K562 (cell line): ENCODE data around the gene PHLDB1.

Source experiments
- BRCA1 ChIP-seq, 2 experiments: fragments of 450-650 bp in 1 of 2; sonication (generic) in 1 of 2; formaldehyde crosslinking in 1 of 2; IDR thresholded peaks; 2 replicates each; pipeline versions ENCODE4 v1.5.0 to v1.6.1; 2017 to 2020; ENCODE audit warnings: mild to moderate bottlenecking in 1 of 2, missing genetic modification reagents in 1 of 2
- EP300 ChIP-seq: IDR thresholded peaks from 2 replicates; pipeline ENCODE4 v1.6.1; 2012; ENCODE audit warnings: low read length, improper control_type of control experiment
- EZH2 ChIP-seq: IDR thresholded peaks from 2 replicates; pipeline ENCODE4 v1.6.1; 2012; ENCODE audit warnings: low read depth, mild to moderate bottlenecking, inconsistent platforms, low read length, borderline replicate concordance
- JUND ChIP-seq, 2 experiments: IDR thresholded peaks; 2 replicates in 1 of 2; 3 replicates in 1 of 2; pipeline ENCODE4 v1.6.1; 2011; ENCODE audit warnings: borderline replicate concordance in 2 of 2, low read depth in 2 of 2, low read length in 2 of 2, improper control_type of control experiment in 1 of 2, missing biosample characterization in 1 of 2, missing genetic modification characterization in 1 of 2, missing genetic modification reagents in 1 of 2
- PCBP1 ChIP-seq: fragments of 200-400 bp; formaldehyde crosslinking; IDR thresholded peaks from 2 replicates; pipeline ENCODE4 v1.6.1; 2018; ENCODE audit warnings: mild to moderate bottlenecking, low read depth, low read length; ENCODE audit not compliant: poor library complexity, severe bottlenecking
- POLR2AphosphoS5 ChIP-seq: IDR thresholded peaks from 2 replicates; pipeline ENCODE4 v1.6.1; 2011; ENCODE audit warnings: mild to moderate bottlenecking, low read depth, low read length, moderate library complexity; ENCODE audit not compliant: control insufficient read depth, insufficient read depth
- STAG1 ChIP-seq: sonication (generic); formaldehyde crosslinking; IDR thresholded peaks from 2 replicates; pipeline ENCODE4 v1.5.0; 2020; ENCODE audit warnings: missing genetic modification reagents, borderline replicate concordance
- STAT6 ChIP-seq: sonication (generic); formaldehyde crosslinking; IDR thresholded peaks from 2 replicates; pipeline ENCODE4 v1.8.1; 2023; ENCODE audit warnings: mild to moderate bottlenecking, missing genetic modification reagents
- TCF15 ChIP-seq: fragments of 250-450 bp; sonication (Bioruptor Pico); IDR thresholded peaks from 2 replicates; pipeline ENCODE4 v1.8.0; 2022; ENCODE audit warnings: moderate library complexity, mild to moderate bottlenecking, inconsistent platforms
- ZNF24 ChIP-seq: fragments of 450-650 bp; IDR thresholded peaks from 2 replicates; pipeline ENCODE4 v1.6.1; 2016
- TF ChIP-seq, protein P1 (sequence below), 3 experiments: IDR thresholded peaks in 2 of 3; conservative IDR thresholded peaks in 1 of 3; 2 replicates each; pipeline ENCODE4 v1.5.1; 2011 to 2012; ENCODE audit warnings: low read length in 3 of 3, mild to moderate bottlenecking in 3 of 3, control low read depth in 2 of 3, improper control_type of control experiment in 1 of 3, inconsistent platforms in 1 of 3, low read depth in 1 of 3, mixed read lengths in 1 of 3, moderate library complexity in 1 of 3; ENCODE audit not compliant: insufficient read depth in 2 of 3
- TF ChIP-seq, protein P2 (sequence below): sonication (generic); formaldehyde crosslinking; IDR thresholded peaks from 2 replicates; pipeline ENCODE4 v1.8.1; 2023; ENCODE audit warnings: mild to moderate bottlenecking, missing genetic modification reagents
- TF ChIP-seq, protein P3 (sequence below), 3 experiments: fragments of 200-800 bp in 1 of 3; sonication (Bioruptor generic) in 1 of 3; sonication (generic) in 1 of 3; formaldehyde crosslinking in 1 of 3; IDR thresholded peaks; 2 replicates each; pipeline versions ENCODE4 v1.6.1 to v1.8.0; 2016 to 2022; ENCODE audit warnings: mild to moderate bottlenecking in 2 of 3, missing compliant biosample characterization in 2 of 3, missing genetic modification characterization in 2 of 3, missing genetic modification reagents in 1 of 3

DNA sequence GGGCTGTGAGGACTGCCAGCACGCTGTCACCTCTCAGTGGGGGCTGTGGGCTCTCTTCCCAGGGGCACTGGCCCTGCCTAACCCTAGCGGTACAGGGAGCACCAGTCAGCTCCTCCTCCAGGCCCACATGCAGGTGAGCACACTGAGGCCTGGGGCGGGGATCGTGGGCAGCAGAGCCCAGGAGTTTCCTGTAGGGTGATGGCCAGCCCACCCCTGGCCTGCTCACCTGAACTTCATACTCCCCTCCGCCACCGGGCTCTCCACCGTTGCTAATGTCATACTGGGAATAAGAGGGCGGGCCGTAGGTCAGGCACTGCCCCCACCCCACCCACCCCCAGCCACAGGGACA, 82.1 kb downstream of the PHLDB1 start:
- TF ChIP-seq EP300, result no peak
- TF ChIP-seq PCBP1, result no peak
- TF ChIP-seq, protein P1, sequence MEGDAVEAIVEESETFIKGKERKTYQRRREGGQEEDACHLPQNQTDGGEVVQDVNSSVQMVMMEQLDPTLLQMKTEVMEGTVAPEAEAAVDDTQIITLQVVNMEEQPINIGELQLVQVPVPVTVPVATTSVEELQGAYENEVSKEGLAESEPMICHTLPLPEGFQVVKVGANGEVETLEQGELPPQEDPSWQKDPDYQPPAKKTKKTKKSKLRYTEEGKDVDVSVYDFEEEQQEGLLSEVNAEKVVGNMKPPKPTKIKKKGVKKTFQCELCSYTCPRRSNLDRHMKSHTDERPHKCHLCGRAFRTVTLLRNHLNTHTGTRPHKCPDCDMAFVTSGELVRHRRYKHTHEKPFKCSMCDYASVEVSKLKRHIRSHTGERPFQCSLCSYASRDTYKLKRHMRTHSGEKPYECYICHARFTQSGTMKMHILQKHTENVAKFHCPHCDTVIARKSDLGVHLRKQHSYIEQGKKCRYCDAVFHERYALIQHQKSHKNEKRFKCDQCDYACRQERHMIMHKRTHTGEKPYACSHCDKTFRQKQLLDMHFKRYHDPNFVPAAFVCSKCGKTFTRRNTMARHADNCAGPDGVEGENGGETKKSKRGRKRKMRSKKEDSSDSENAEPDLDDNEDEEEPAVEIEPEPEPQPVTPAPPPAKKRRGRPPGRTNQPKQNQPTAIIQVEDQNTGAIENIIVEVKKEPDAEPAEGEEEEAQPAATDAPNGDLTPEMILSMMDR (IDR thresholded peaks at IDR 0.05 in 2 of 3, conservative IDR thresholded peaks at IDR 0.05 in 1 of 3; ENCODE audit: insufficient read depth in 2 of 3, low read depth in 1 of 3, low read length in 3 of 3), result no peak
- no peak for TF ChIP-seq BRCA1 (IDR thresholded peaks at IDR 0.05)
- TF ChIP-seq BRCA1 (CRISPR knock-in tag; IDR thresholded peaks at IDR 0.05), result no peak
- TF ChIP-seq, protein P2, sequence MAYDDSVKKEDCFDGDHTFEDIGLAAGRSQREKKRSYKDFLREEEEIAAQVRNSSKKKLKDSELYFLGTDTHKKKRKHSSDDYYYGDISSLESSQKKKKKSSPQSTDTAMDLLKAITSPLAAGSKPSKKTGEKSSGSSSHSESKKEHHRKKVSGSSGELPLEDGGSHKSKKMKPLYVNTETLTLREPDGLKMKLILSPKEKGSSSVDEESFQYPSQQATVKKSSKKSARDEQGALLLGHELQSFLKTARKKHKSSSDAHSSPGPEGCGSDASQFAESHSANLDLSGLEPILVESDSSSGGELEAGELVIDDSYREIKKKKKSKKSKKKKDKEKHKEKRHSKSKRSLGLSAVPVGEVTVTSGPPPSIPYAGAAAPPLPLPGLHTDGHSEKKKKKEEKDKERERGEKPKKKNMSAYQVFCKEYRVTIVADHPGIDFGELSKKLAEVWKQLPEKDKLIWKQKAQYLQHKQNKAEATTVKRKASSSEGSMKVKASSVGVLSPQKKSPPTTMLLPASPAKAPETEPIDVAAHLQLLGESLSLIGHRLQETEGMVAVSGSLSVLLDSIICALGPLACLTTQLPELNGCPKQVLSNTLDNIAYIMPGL (CRISPR knock-in tag), result no peak
- TF ChIP-seq, protein P3, sequence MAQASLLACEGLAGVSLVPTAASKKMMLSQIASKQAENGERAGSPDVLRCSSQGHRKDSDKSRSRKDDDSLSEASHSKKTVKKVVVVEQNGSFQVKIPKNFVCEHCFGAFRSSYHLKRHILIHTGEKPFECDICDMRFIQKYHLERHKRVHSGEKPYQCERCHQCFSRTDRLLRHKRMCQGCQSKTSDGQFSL (CRISPR knock-in tag; IDR thresholded peaks at IDR 0.05), result no peak
- TF ChIP-seq, protein P3 (tag; IDR thresholded peaks at IDR 0.05), result no peak
- TF ChIP-seq POLR2AphosphoS5, result no peak
- no peak for TF ChIP-seq STAT6 (CRISPR knock-in tag)
- TF ChIP-seq EZH2, result no peak
- no peak for TF ChIP-seq STAG1 (CRISPR knock-in tag)
- no peak for TF ChIP-seq TCF15 (CRISPR knock-in tag)
- no peak for TF ChIP-seq ZNF24
- TF ChIP-seq JUND (IDR thresholded peaks at IDR 0.05; ENCODE audit: borderline replicate concordance, low read depth, low read length), result no peak
- TF ChIP-seq JUND (tag; IDR thresholded peaks at IDR 0.05; ENCODE audit: borderline replicate concordance, low read depth, low read length), result no peak
